ENCODE results near the gene TMEM18. TPM values are rescaled to one million over a fixed set of nuclear protein-coding genes. Genes with fewer than 3 reads are reported as not detected.

Gene TMEM18
- total RNA-seq, 1 experiment from 2014 or later: 30.7 TPM

GRCh38 chr2:715038-715437 is 37.8 kb upstream of the TMEM18 start:
- Histone ChIP-seq H3K79me1 (ENCODE audit: insufficient read depth, low read depth, low read length, poor library complexity, severe bottlenecking) (no peaks in the 10 kb centered on the region), H3K23ac (ENCODE audit: insufficient read length, low read depth, low read length) (no peak overlapping the region), H2BK120ac (ENCODE audit: low read depth, low read length, poor library complexity, severe bottlenecking) (no peak overlapping the region), H3K14ac (ENCODE audit: insufficient read depth, low read length) (no peak overlapping the region), H3K9ac (ENCODE audit: extremely low read depth, insufficient read length, low read length) (no peak overlapping the region), H3K27ac (ENCODE audit: insufficient read length, low read depth, low read length) (no peak overlapping the region), H3K79me2 (ENCODE audit: insufficient read depth, low read length) (no peaks in the 10 kb centered on the region), H3K4ac (ENCODE audit: low read depth, low read length) (no peak overlapping the region), H2AFZ (ENCODE audit: low read length) (no peak overlapping the region), H4K91ac (ENCODE audit: insufficient read length, low read depth, low read length) (no peak overlapping the region), H4K8ac (replicated peaks; ENCODE audit: insufficient read length, low read depth, low read length) (no peak overlapping the region), H3K18ac (ENCODE audit: insufficient read length, low read depth, low read length) (no peak overlapping the region), H2BK12ac (ENCODE audit: insufficient read length, low read depth, low read length) (no peak overlapping the region), H2BK15ac (ENCODE audit: low read depth, low read length) (no peak overlapping the region), H3K23me2 (ENCODE audit: insufficient read length, low read depth, low read length, poor library complexity, severe bottlenecking) (no peaks in the 10 kb centered on the region), H3K4me1 (ENCODE audit: insufficient read depth, low read length) (peaks cover 3% of the 10 kb centered on the region; the same call in 1 of the 2 replicates), H3K56ac (ENCODE audit: insufficient read length, low read depth, low read length) (no peak overlapping the region), H3K9me3 (ENCODE audit: control insufficient read depth, low read depth, low read length) (no peaks in the 10 kb centered on the region), H3K27me3 (ENCODE audit: insufficient read depth, low read length) (no peaks in the 10 kb centered on the region), H2BK5ac (ENCODE audit: insufficient read length, low read length) (no peak overlapping the region), H3K4me2 (ENCODE audit: insufficient read depth, insufficient read length, low read length) (no peak overlapping the region), H4K5ac (ENCODE audit: insufficient read length, low read depth, low read length) (no peak overlapping the region), H4K20me1 (ENCODE audit: control insufficient read depth, insufficient read depth, insufficient read length) (no peaks in the 10 kb centered on the region), H3T11ph (ENCODE audit: low read length) (no peak overlapping the region), H2BK20ac (ENCODE audit: low read depth, low read length, poor library complexity, severe bottlenecking) (no peak overlapping the region), H2AK5ac (ENCODE audit: insufficient read length, low read length) (no peak overlapping the region)
- Mint-ChIP-seq H3K4me1 (peaks cover 20 to 21% of the 10 kb centered on the region in 2 experiments), H3K27ac (no peak overlapping the region; a peak in 1 of 7 replicates), H3K9me3 (no peaks in the 10 kb centered on the region; a peak in 2 of 5 replicates), H3K4me3 (no peak overlapping the region), H3K27me3 (ENCODE audit: low read depth) (peaks cover 1% of the 10 kb centered on the region), H3K36me3 (ENCODE audit: insufficient read depth in 1 of 3, low read depth in 3 of 3) (no peaks in the 10 kb centered on the region)
- no peak for DNase-seq
- no CpG with 5 or more reads among the region's 2 CpGs for WGBS (ENCODE audit: extremely low coverage, insufficient read length, low lambda C conversion rate)
- TF ChIP-seq CTCF (conservative IDR thresholded peaks at IDR 0.05): no peak
